ENCODE data around the gene IFI16. TPM values are rescaled to one million over a fixed set of nuclear protein-coding genes. Genes with fewer than 3 reads are reported as not detected.

The IFI16 gene
- total and polyA plus RNA-seq, 2 experiments from 2014 or later = 25.1 to 31.8 TPM

- Histone ChIP-seq H3K27me3 (no peaks in the 10 kb centered on the region), H4K20me1 (ENCODE audit: insufficient read depth, poor library complexity, severe bottlenecking) (no peaks in the 10 kb centered on the region), H3K9me3 (ENCODE audit: low read depth) (no peaks in the 10 kb centered on the region), H3K27ac (no peak overlapping the region), H3K36me3 (replicated peaks; ENCODE audit: insufficient read depth, low read depth) (no peaks in the 10 kb centered on the region), H3K79me2 (no peaks in the 10 kb centered on the region), H3K4me3 (no peak overlapping the region), H3K4me1 (ENCODE audit: insufficient read depth) (no peaks in the 10 kb centered on the region), H2AFZ (no peak overlapping the region), H3K4me2 (no peak overlapping the region), H3K9me2 (replicated peaks; ENCODE audit: insufficient read depth) (no peaks in the 10 kb centered on the region)
- TF ChIP-seq CTCF (IDR thresholded peaks at IDR 0.05; ENCODE audit: poor library complexity) (no peak), EZH2 (IDR thresholded peaks at IDR 0.05; ENCODE audit: borderline replicate concordance) (no peak), EZH2phosphoT487 (IDR thresholded peaks at IDR 0.05; ENCODE audit: low read depth, severe bottlenecking, unreplicated experiment) (no peak)
- WGBS (ENCODE audit: low lambda C conversion rate, missing lambda C conversion rate) = 94% methylated on average over 8 of the region's 8 CpGs
- no peak for DNase-seq (ENCODE audit: low spot score)
Measured at GRCh38 chr1:159065106-159065505, 55.4 kb downstream of the IFI16 start.

- no peaks in the 10 kb centered on the region for H3K9me3 ChIP-seq (ENCODE audit: low read depth)
- H3K27me3 ChIP-seq = no peaks in the 10 kb centered on the region
- H3K4me2 ChIP-seq = no peak overlapping the region
- H3K4me3 ChIP-seq = no peak overlapping the region
- no peak overlapping the region for H2AFZ ChIP-seq
- H3K4me1 ChIP-seq (ENCODE audit: insufficient read depth) = no peaks in the 10 kb centered on the region
- H4K20me1 ChIP-seq (ENCODE audit: insufficient read depth, poor library complexity, severe bottlenecking) = no peaks in the 10 kb centered on the region
- WGBS (ENCODE audit: low lambda C conversion rate, missing lambda C conversion rate) = 83% methylated on average over 4 of the region's 4 CpGs
- H3K27ac ChIP-seq = no peak overlapping the region
- DNase-seq (ENCODE audit: low spot score) = no peak
- no peaks in the 10 kb centered on the region for H3K79me2 ChIP-seq
- TF ChIP-seq EZH2 (IDR thresholded peaks at IDR 0.05; ENCODE audit: borderline replicate concordance) (no peak), CTCF (IDR thresholded peaks at IDR 0.05; ENCODE audit: poor library complexity) (no peak), EZH2phosphoT487 (IDR thresholded peaks at IDR 0.05; ENCODE audit: low read depth, severe bottlenecking, unreplicated experiment) (no peak)
- no peaks in the 10 kb centered on the region for H3K9me2 ChIP-seq (replicated peaks; ENCODE audit: insufficient read depth)
- H3K36me3 ChIP-seq (replicated peaks; ENCODE audit: insufficient read depth, low read depth) = no peaks in the 10 kb centered on the region
Measured at GRCh38 chr1:159066108-159066507, 56.4 kb downstream of the IFI16 start.

GRCh38 chr1:159067699-159068621 lies 58.3 kb downstream of the IFI16 start:
- no peaks in the 10 kb centered on the region for H3K79me2 ChIP-seq
- DNase-seq (ENCODE audit: low spot score) = no peak
- H3K9me3 ChIP-seq (ENCODE audit: low read depth) = no peaks in the 10 kb centered on the region
- H3K9me2 ChIP-seq (replicated peaks; ENCODE audit: insufficient read depth) = no peaks in the 10 kb centered on the region
- 52% methylated on average over 6 of the region's 6 CpGs for WGBS (ENCODE audit: low lambda C conversion rate, missing lambda C conversion rate)
- no peak overlapping the region for H3K27ac ChIP-seq
- no peak for TF ChIP-seq EZH2 (IDR thresholded peaks at IDR 0.05; ENCODE audit: borderline replicate concordance)
- TF ChIP-seq EZH2phosphoT487 (IDR thresholded peaks at IDR 0.05; ENCODE audit: low read depth, severe bottlenecking, unreplicated experiment) = no peak
- no peak for TF ChIP-seq CTCF (IDR thresholded peaks at IDR 0.05; ENCODE audit: poor library complexity)
- H4K20me1 ChIP-seq (ENCODE audit: insufficient read depth, poor library complexity, severe bottlenecking) = no peaks in the 10 kb centered on the region
- no peaks in the 10 kb centered on the region for H3K27me3 ChIP-seq
- no peak overlapping the region for H3K4me3 ChIP-seq
- no peaks in the 10 kb centered on the region for H3K4me1 ChIP-seq (ENCODE audit: insufficient read depth)
- no peaks in the 10 kb centered on the region for H3K36me3 ChIP-seq (replicated peaks; ENCODE audit: insufficient read depth, low read depth)
- no peak overlapping the region for H3K4me2 ChIP-seq
- no peak overlapping the region for H2AFZ ChIP-seq
